HCT116 (cell line): ENCODE results near the gene CYP27A1. TPM values are rescaled to one million over a fixed set of nuclear protein-coding genes. Genes with fewer than 3 reads are reported as not detected.

Experiments used
- ATAC-seq: fragments of 200-7000 bp; cut with Tn5 transposase; 2 replicates; pipeline ENCODE4 v1.9.1; 2020; ENCODE audit warnings: mild to moderate bottlenecking, moderate library complexity
- BruUV-seq: library from RNA; stranded (reverse); fragments of 400-500 nt; replicated peaks from 2 replicates; lab custom pipeline; 2021; lab: Mats Ljungman, UMichigan
- CTCF ChIA-PET: fragments of 300-600 bp; sonication (Branson Sonifier 250); formaldehyde crosslinking; loops from one replicate; lab custom pipeline; 2021; ENCODE audit warnings: antibody characterized with exemption; lab: Charles Lee
- POLR2A ChIA-PET: fragments of 300-600, 350-600 bp; sonication (Branson Sonifier 250); formaldehyde crosslinking; loops from one replicate; lab custom pipeline; 2021; ENCODE audit warnings: antibody characterized with exemption; lab: Charles Lee
- RAD21 ChIA-PET, 2 experiments: fragments of 300-600 bp; sonication (Branson Sonifier 250); formaldehyde crosslinking; loops; one replicate each; lab custom pipeline; 2023; ENCODE audit warnings: low total read pairs in 2 of 2; ENCODE audit not compliant: uncharacterized antibody in 2 of 2, unreplicated experiment in 2 of 2, low non-redundant PET in 1 of 2; lab: Charles Lee
- DNase-seq: peaks from one replicate; pipeline ENCODE4 v3.0.0-alpha.2; 2010; ENCODE audit warnings: low read depth, low spot score
- H2AFZ ChIP-seq: fragments of 200-600 bp; shearing (Covaris generic), sonication (generic); 2 replicates; pipeline ENCODE4 v1.6.1; 2017; ENCODE audit warnings: low read depth, mixed run types, mixed read lengths, antibody characterized with exemption, low read length; ENCODE audit not compliant: poor library complexity, severe bottlenecking
- H3K27ac ChIP-seq: 2 replicates; pipeline ENCODE4 v1.5.1; 2012; ENCODE audit warnings: low read depth, low read length
- H3K27me3 ChIP-seq: fragments of 200-600 bp; sonication (generic); 2 replicates; pipeline ENCODE4 v1.6.1; 2016; ENCODE audit warnings: mixed run types, low read length, mixed read lengths; ENCODE audit not compliant: insufficient read depth
- H3K36me3 ChIP-seq, 2 experiments: fragments of 200-500 bp in 1 of 2; fragments of 200-600 bp in 1 of 2; sonication (Bioruptor generic) in 1 of 2; sonication (generic) in 1 of 2; 2 replicates each; pipeline versions ENCODE4 v1.5.1 to v1.6.1; 2014 to 2016; ENCODE audit warnings: low read length in 2 of 2, inconsistent platforms in 1 of 2, mixed read lengths in 1 of 2, mixed run types in 1 of 2; ENCODE audit not compliant: insufficient read depth in 2 of 2, control insufficient read depth in 1 of 2
- H3K4me1 ChIP-seq, 2 experiments: fragments of 200-600 bp in 1 of 2; sonication (generic) in 1 of 2; 2 replicates each; pipeline versions ENCODE4 v1.5.1 to v1.6.1; 2012 to 2017; ENCODE audit warnings: low read length in 2 of 2, inconsistent platforms in 1 of 2, mild to moderate bottlenecking in 1 of 2, mixed read lengths in 1 of 2, mixed run types in 1 of 2, moderate library complexity in 1 of 2; ENCODE audit not compliant: insufficient read depth in 2 of 2, control insufficient read depth in 1 of 2
- H3K4me2 ChIP-seq: fragments of 200-600 bp; sonication (generic); 2 replicates; pipeline ENCODE4 v1.6.1; 2017; ENCODE audit warnings: mixed run types, low read length, mixed read lengths
- H3K4me3 ChIP-seq, 2 experiments: fragments of 200-600 bp in 1 of 2; sonication (generic) in 1 of 2; replicated peaks in 1 of 2; 2 replicates each; pipeline ENCODE4 v1.5.1; 2011 to 2016; ENCODE audit warnings: low read length in 2 of 2, control low read depth in 1 of 2, low read depth in 1 of 2, mild to moderate bottlenecking in 1 of 2, mixed read lengths in 1 of 2, mixed run types in 1 of 2
- H3K79me2 ChIP-seq: fragments of 200-600 bp; sonication (generic); 2 replicates; pipeline ENCODE4 v1.6.1; 2017; ENCODE audit warnings: mild to moderate bottlenecking, mixed run types, low read length, moderate library complexity, mixed read lengths; ENCODE audit not compliant: insufficient read depth
- H3K9ac ChIP-seq: fragments of 200-600 bp; sonication (generic); 2 replicates; pipeline ENCODE4 v1.6.1; 2016; ENCODE audit warnings: low read length, mixed read lengths
- H3K9me2 ChIP-seq: fragments of 200-600 bp; sonication (generic), shearing (Covaris generic); 2 replicates; pipeline ENCODE4 v1.6.1; 2017; ENCODE audit warnings: mixed run types, mild to moderate bottlenecking, moderate library complexity; ENCODE audit not compliant: insufficient read depth
- H3K9me3 ChIP-seq, 2 experiments: fragments of 200-500 bp in 1 of 2; fragments of 200-600 bp in 1 of 2; sonication (Bioruptor generic) in 1 of 2; sonication (generic) in 1 of 2; 2 replicates each; pipeline ENCODE4 v1.6.1; 2014 to 2017; ENCODE audit warnings: low read length in 2 of 2, mixed read lengths in 2 of 2, inconsistent platforms in 1 of 2, low read depth in 1 of 2, mild to moderate bottlenecking in 1 of 2, mixed run types in 1 of 2, moderate library complexity in 1 of 2; ENCODE audit not compliant: control insufficient read depth in 1 of 2, insufficient read depth in 1 of 2
- H4K20me1 ChIP-seq: fragments of 200-600 bp; sonication (generic), shearing (Covaris generic); 2 replicates; pipeline ENCODE4 v1.6.1; 2017; ENCODE audit warnings: mixed run types, mild to moderate bottlenecking, moderate library complexity; ENCODE audit not compliant: insufficient read depth
- CEBPB ChIP-seq: IDR thresholded peaks from 2 replicates; pipeline ENCODE4 v1.6.1; 2012; ENCODE audit warnings: low read depth
- CTCF ChIP-seq, 3 experiments: fragments of 200-600 bp in 1 of 3; sonication (generic) in 1 of 3; IDR thresholded peaks in 2 of 3; conservative IDR thresholded peaks in 1 of 3; 2 replicates each; pipeline ENCODE4 v1.5.1; 2012 to 2017; ENCODE audit warnings: low read depth in 2 of 3, low read length in 2 of 3, antibody characterized with exemption in 1 of 3, borderline replicate concordance in 1 of 3, control low read depth in 1 of 3, mild to moderate bottlenecking in 1 of 3, mixed read lengths in 1 of 3, mixed run types in 1 of 3, moderate library complexity in 1 of 3; ENCODE audit not compliant: insufficient read depth in 1 of 3
- FOSL1 ChIP-seq: IDR thresholded peaks from 2 replicates; pipeline ENCODE4 v1.6.1; 2012; ENCODE audit warnings: low read depth
- MAX ChIP-seq: IDR thresholded peaks from 2 replicates; pipeline ENCODE4 v1.6.1; 2012
- POLR2A ChIP-seq: IDR thresholded peaks from 2 replicates; pipeline ENCODE4 v1.7.0; 2011; ENCODE audit warnings: borderline replicate concordance; ENCODE audit not compliant: insufficient read depth, insufficient read length; ENCODE audit errors: extremely low read depth
- REST ChIP-seq: IDR thresholded peaks from 2 replicates; pipeline ENCODE4 v1.6.1; 2012; ENCODE audit warnings: low read depth
- SIN3A ChIP-seq: IDR thresholded peaks from 2 replicates; pipeline ENCODE4 v1.6.1; 2012; ENCODE audit warnings: low read depth
- SRF ChIP-seq: IDR thresholded peaks from 2 replicates; pipeline ENCODE4 v1.6.1; 2012; ENCODE audit warnings: low read depth
- TCF7L2 ChIP-seq: IDR thresholded peaks from 2 replicates; pipeline ENCODE4 v1.7.0; 2011; ENCODE audit warnings: borderline replicate concordance, inconsistent platforms; ENCODE audit not compliant: insufficient read depth, insufficient read length; ENCODE audit errors: extremely low read depth
- YY1 ChIP-seq: IDR thresholded peaks from 2 replicates; pipeline ENCODE4 v1.6.1; 2011; ENCODE audit warnings: low read length, low read depth, moderate library complexity, mild to moderate bottlenecking; ENCODE audit not compliant: insufficient replicate concordance; ENCODE audit errors: extremely low read depth
- ZFX ChIP-seq: fragments of 450-650 bp; IDR thresholded peaks from 2 replicates; pipeline ENCODE4 v1.6.1; 2017
- ZNF274 ChIP-seq: fragments of 200-500 bp; sonication (Bioruptor generic); IDR thresholded peaks from 2 replicates; pipeline ENCODE4 v1.6.1; 2014; ENCODE audit warnings: mild to moderate bottlenecking, low read depth, low read length, inconsistent platforms
- intact Hi-C: fragments of 100-400 bp; cut with micrococcal nuclease; formaldehyde crosslinking; loops from 2 replicates; pipeline ENCODE4 v1.10.0; 2022
- total RNA-seq: library from RNA; stranded (reverse); gene quantifications from one replicate; pipeline ENCODE4 v1.2.1, GENCODE V29; 2021; ENCODE audit not compliant: unreplicated experiment

CYP27A1 gene
- total RNA-seq, 1 experiment from 2014 or later = 1.6 TPM

GRCh38 chr2:218754781-218755180, 27.2 kb upstream of the CYP27A1 start:
- no peak overlapping the region for H2AFZ ChIP-seq
- H3K4me2 ChIP-seq = no peak overlapping the region
- ChIA-PET RAD21 (no interaction called here), CTCF (no interaction called here), POLR2A (no interaction called here)
- DNase-seq (no peak), ATAC-seq (no peak)
- intact Hi-C loops = no loop called here
- H3K4me1 ChIP-seq = 0 out of 4 replicates have a peak, but pooled peaks cover 0 to 3% of the 10 kb centered on the region in 2 experiments
- TF ChIP-seq REST (no peak), FOSL1 (no peak), POLR2A (no peak)
- BruUV-seq = no TSS peak
- no peaks in the 10 kb centered on the region for H3K9me2 ChIP-seq
- no peaks in the 10 kb centered on the region for H3K79me2 ChIP-seq
- no peak overlapping the region for H3K4me3 ChIP-seq
- no peak overlapping the region for H3K27ac ChIP-seq
- H4K20me1 ChIP-seq = no peaks in the 10 kb centered on the region
- H3K27me3 ChIP-seq = no peaks in the 10 kb centered on the region
- H3K9ac ChIP-seq = no peak overlapping the region
- peaks cover 36 to 47% of the 10 kb centered on the region in 2 experiments for H3K36me3 ChIP-seq
- no peaks in the 10 kb centered on the region for H3K9me3 ChIP-seq

- Histone ChIP-seq H4K20me1 (no peaks in the 10 kb centered on the region), H2AFZ (no peak overlapping the region), H3K79me2 (no peaks in the 10 kb centered on the region), H3K27me3 (no peaks in the 10 kb centered on the region), H3K9me3 (no peaks in the 10 kb centered on the region), H3K36me3 (peaks cover 33 to 43% of the 10 kb centered on the region in 2 experiments), H3K9ac (no peak overlapping the region), H3K4me2 (no peak overlapping the region), H3K4me3 (no peak overlapping the region), H3K9me2 (no peaks in the 10 kb centered on the region), H3K4me1 (0 out of 4 replicates have a peak, but pooled peaks cover 0 to 3% of the 10 kb centered on the region in 2 experiments), H3K27ac (no peak overlapping the region)
- intact Hi-C loops = no loop called here
- no peak for ATAC-seq
- no TSS peak for BruUV-seq
- CTCF ChIA-PET = no interaction called here
- POLR2A ChIA-PET = no interaction called here
- no peak for TF ChIP-seq SRF
- no peak for TF ChIP-seq ZNF274
- no peak for TF ChIP-seq CTCF (IDR thresholded peaks at IDR 0.05 in 2 of 3, conservative IDR thresholded peaks at IDR 0.05 in 1 of 3; ENCODE audit: borderline replicate concordance in 1 of 3, insufficient read depth in 1 of 3, low read depth in 2 of 3, low read length in 2 of 3)
- no peak for TF ChIP-seq TCF7L2
- no peak for TF ChIP-seq ZFX
- TF ChIP-seq POLR2A = no peak
- TF ChIP-seq CEBPB = no peak
- TF ChIP-seq YY1 = no peak
- TF ChIP-seq SIN3A = no peak
- TF ChIP-seq FOSL1 = no peak
- no peak for TF ChIP-seq MAX
- DNase-seq = no peak
- RAD21 ChIA-PET = no interaction called here
Observed at GRCh38 chr2:218755198-218755566, 26.8 kb upstream of the CYP27A1 start.
